Sigmoid colon (tissue), 4 donors: Measurements from ENCODE around the gene KLHDC7B.

Source experiments
- EP300 ChIP-seq, 4 donors: sonication (generic); formaldehyde crosslinking; IDR thresholded peaks; one replicate each; pipeline ENCODE4 v1.6.1; 2017; ENCODE audit warnings: antibody characterized with exemption in 4 of 4
- TF ChIP-seq, protein P1 (sequence below), 4 experiments: fragments of 450-650 bp in 3 of 4; fragments of 200-600 bp in 1 of 4; IDR thresholded peaks; one replicate each; pipeline ENCODE4 v1.5.1; 2016 to 2019; ENCODE audit warnings: antibody characterized with exemption in 4 of 4, mild to moderate bottlenecking in 3 of 4, moderate library complexity in 2 of 4

DNA sequence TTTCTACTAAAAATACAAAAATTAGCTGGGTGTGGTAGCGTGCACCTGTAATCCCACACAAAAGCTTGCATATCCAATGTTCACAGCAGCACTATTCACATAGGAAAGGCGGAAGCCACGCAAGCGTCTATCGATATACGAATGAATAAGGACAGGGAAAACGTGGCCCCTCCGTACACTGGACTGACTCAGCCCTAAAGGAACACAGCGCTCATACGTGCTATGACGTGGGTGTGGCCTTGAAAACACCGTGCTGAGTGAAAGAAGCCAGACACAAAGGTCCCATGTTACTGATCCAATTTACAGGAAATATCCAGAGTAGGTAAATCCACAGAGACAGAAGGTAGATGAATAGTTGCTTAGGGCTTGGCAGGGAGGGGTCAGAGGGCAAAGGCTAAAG, 45.2 kb upstream of the KLHDC7B start:
- TF ChIP-seq, protein P1, sequence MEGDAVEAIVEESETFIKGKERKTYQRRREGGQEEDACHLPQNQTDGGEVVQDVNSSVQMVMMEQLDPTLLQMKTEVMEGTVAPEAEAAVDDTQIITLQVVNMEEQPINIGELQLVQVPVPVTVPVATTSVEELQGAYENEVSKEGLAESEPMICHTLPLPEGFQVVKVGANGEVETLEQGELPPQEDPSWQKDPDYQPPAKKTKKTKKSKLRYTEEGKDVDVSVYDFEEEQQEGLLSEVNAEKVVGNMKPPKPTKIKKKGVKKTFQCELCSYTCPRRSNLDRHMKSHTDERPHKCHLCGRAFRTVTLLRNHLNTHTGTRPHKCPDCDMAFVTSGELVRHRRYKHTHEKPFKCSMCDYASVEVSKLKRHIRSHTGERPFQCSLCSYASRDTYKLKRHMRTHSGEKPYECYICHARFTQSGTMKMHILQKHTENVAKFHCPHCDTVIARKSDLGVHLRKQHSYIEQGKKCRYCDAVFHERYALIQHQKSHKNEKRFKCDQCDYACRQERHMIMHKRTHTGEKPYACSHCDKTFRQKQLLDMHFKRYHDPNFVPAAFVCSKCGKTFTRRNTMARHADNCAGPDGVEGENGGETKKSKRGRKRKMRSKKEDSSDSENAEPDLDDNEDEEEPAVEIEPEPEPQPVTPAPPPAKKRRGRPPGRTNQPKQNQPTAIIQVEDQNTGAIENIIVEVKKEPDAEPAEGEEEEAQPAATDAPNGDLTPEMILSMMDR (IDR thresholded peaks at IDR 0.05), result no peak
- TF ChIP-seq EP300 (IDR thresholded peaks at IDR 0.05), result no peak
